GM19351 (cell line): ENCODE results near the gene HS6ST2.

Source experiments
- ATAC-seq: cut with Tn5 transposase; IDR thresholded peaks from one replicate; pipeline ENCODE4 v1.9.1; 2021; ENCODE audit warnings: mild to moderate bottlenecking, moderate library complexity; ENCODE audit not compliant: unreplicated experiment

Gene HS6ST2

GRCh38 chrX:132624466-132624865 is 334.0 kb downstream of the HS6ST2 start:
- ATAC-seq, result no peak

- ATAC-seq, result no peak
Measured at GRCh38 chrX:132623942-132624341, 334.5 kb downstream of the HS6ST2 start.

DNA sequence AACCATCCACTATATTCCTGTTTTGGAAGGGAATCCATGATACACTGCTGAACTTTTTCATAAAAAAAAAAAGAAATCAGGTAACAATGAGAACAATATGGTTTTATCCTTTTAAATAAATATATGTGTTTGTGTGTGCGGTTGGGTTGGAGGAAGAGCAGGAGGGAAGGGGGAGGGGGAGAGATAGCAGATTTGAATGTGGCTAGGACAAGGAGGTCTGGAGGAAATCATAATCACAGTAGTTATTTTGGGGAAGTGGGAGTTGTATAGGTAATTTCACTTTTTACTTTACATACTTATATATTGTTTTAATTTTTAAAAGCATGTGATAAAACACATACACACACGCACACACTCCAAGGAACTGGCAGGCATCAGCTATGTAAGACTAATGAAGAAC is 335.1 kb downstream of the HS6ST2 start:
- ATAC-seq, result no peak

- peak; percentile 73 for ATAC-seq
Measured at GRCh38 chrX:132622130-132622529, 336.3 kb downstream of the HS6ST2 start.

DNA sequence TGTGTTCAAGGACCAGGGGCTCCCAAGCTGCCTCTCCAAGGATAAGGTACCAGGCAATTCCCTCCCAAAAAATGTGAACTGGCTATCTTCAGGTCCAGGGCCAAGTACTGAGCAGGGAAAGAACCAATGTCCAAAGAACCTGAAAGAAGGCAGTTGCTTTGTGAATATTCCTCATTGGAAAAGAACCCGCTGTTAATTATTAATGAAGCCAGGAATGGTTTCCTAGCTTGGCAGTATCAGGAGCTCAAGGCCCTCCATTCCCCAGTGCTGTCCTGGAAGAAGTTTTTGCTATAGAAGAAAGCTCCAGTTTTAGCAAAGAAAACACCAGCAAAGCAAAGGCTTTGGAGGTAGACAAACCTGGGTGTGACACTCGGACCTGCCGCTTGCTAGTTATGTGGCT is 339.6 kb downstream of the HS6ST2 start:
- no peak for ATAC-seq

DNA sequence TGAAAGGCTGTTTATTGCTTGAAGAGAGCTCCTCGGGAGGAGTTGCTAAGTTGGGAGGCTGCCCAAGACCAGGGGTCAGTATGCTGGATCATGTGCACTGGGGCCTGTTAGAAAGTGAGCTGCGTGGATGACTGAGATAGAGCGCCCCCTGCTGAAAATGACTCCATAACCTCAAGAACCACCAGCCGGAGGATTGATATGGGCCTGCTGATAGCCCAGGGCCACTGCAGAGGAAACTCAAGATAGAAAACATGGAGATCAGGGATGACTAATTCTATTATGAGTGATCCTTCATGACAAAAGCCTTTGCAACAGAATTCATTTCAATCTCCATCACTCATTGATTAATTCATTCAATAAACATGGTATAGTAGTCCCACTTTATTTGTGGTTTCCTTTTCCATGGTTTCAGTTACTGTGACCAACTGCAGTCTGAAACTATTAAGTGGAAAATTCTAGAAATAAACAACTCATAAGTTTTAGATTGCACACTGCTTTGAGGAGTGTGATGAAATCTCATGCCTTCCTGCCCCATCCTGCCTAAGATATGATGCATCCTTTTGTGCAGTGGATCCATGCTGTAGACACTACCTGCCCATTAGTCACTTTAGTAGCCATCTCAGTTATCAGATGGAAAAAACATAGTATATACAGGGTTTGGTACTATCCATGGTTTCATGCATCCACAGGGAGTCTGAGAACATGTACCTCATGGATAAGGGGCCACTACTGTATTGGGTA is 342.9 kb downstream of the HS6ST2 start:
- peak; percentile 82 for ATAC-seq

DNA sequence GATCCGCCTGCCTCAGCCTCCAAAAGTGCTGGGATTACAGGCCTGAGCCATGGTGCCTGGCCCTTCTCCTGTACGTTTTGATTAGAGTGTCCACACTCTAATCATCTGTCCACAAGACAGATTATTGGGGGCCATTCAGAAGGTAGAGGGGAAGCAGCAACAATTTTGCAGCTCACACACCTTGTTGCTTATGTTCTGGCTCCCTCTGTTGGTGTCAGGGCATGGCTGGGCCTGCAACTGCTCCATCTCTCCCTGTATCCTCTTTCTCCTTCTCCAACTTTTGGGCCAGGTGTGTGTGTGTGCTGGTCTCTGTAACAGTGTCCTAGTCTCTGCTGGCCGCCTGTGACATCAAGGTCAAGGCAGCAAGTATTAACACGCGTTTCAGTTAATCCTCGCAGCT is 344.1 kb downstream of the HS6ST2 start:
- ATAC-seq, result no peak

- ATAC-seq, result no peak
Measured at GRCh38 chrX:132613801-132614200, 344.6 kb downstream of the HS6ST2 start.

- ATAC-seq, result peak; percentile 62
Measured at GRCh38 chrX:132612821-132613564, 345.4 kb downstream of the HS6ST2 start.

DNA sequence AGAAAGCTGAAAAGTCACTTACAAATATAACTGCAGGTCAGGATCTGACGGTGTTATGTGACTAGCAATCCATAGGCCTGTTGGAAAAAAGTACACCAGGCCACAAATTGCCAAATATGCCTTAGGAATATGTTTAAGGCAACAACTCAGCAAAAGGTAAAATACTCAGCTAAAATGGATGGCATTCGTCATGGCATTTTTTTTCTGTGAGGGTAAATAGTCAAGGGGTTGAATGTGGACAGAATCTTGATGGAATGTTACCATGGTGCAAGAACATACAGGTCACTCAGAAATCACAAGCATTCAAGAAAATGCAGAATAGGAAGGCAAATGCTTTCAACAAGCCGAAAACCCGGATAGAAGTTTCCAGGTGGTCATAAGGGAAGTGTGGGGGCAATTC is 347.9 kb downstream of the HS6ST2 start:
- ATAC-seq, result no peak

GRCh38 chrX:132609362-132609848 is 349.0 kb downstream of the HS6ST2 start:
- no peak for ATAC-seq

- no peak for ATAC-seq
Measured at GRCh38 chrX:132603700-132604286, 354.6 kb downstream of the HS6ST2 start.

DNA sequence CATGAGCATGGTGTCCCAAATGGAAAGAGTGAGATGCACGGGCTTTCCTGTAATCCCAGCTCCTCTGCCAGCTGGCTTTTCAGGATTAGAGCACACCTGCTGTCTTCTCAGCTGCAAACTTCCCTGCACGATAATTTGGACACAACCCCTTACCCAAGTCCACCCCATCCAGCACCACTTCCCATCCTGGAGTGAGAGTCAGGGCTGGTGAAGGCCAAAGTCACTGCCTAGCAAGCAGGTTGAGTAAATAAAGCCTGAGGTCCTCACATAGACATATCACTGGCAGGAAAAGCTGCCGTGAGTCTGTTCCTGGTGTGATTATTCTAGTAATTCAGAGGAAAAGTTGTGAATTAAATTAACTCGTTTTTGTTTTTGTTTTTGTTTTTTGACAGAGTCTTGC is 355.7 kb downstream of the HS6ST2 start:
- ATAC-seq, result no peak

DNA sequence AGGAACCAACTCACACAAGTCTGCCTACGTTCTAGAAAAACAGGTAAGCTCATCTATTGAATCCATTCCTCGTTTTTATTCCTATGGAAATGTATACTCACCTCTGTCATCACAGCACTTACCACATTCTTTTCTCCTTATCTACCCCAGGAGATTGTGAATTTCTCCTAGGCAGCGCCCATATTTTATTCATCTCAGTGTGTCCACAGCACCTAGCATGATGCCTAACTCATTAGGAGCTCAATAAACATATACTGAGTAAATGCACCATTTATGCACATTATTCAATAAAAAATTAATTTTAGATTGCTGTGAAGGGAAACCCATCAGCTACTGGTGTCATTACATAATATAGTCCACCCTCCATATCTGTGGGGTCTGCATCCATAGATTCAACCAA is 363.4 kb downstream of the HS6ST2 start:
- no peak for ATAC-seq

DNA sequence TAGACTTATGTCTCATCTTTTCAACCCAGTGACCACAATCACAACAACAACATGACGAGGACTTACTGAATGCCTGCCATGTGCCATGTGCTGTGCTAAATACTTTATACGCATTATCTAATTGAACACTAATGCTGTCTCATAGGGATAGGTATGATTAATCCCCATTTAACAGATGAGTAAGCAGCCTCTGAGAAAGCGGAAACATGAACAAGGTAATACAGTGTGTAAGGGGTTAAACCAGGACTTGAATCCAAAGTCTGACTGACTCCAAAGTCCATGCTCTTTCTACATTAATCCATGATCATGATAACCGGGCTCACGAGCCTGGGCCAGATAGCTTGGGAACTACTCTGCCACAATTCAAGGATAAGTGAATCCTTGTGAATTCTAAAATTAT is 364.3 kb downstream of the HS6ST2 start:
- no peak for ATAC-seq

- peak; percentile 75 for ATAC-seq
Measured at GRCh38 chrX:132592880-132593279, 365.5 kb downstream of the HS6ST2 start.

DNA sequence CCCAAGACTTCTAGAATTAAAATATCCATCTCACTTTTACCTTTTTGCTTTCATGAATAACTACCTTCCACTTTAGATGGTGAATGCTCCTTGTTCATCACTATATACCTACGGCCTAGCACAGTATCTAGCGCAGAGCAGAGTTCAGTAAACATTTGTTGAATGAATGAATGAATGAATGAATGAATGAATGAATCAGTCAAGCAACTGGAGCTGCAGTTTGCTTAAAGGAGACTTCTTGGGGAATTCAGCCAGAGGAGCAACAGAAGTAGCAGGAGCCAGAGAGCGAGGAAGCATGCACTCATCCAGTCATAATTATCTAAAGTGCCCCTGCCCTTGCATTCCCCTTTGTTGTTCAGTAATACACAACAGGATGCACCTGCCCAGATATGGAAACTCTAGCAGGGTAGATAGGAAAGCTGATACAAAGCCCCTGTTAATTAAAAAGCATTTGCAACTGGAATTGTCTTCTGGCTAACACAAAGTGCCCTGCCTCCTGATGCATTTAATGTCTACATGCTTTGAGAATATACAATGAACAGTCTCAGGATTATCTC is 366.6 kb downstream of the HS6ST2 start:
- no peak for ATAC-seq

- no peak for ATAC-seq
Measured at GRCh38 chrX:132590350-132591026, 367.9 kb downstream of the HS6ST2 start.

GRCh38 chrX:132584936-132585335 is 373.5 kb downstream of the HS6ST2 start:
- no peak for ATAC-seq

- no peak for ATAC-seq
Measured at GRCh38 chrX:132576939-132577338, 381.5 kb downstream of the HS6ST2 start.
